Activated CD4-positive, CD25-positive, alpha-beta regulatory T cell treated with anti-CD3 and anti-CD28 coated beads, Interleukin-2, amount 50 U/mL, for 24 hours (primary cell): ENCODE results near the gene EIF3K.

ENCODE experiments used
- ATAC-seq, 2 donors: fragments of 150-1000 bp; cut with Tn5 transposase; one replicate each; pipeline ENCODE4 v1.10.0; 2021; ENCODE audit warnings: mild to moderate bottlenecking in 1 of 2, moderate library complexity in 1 of 2

Gene EIF3K

DNA sequence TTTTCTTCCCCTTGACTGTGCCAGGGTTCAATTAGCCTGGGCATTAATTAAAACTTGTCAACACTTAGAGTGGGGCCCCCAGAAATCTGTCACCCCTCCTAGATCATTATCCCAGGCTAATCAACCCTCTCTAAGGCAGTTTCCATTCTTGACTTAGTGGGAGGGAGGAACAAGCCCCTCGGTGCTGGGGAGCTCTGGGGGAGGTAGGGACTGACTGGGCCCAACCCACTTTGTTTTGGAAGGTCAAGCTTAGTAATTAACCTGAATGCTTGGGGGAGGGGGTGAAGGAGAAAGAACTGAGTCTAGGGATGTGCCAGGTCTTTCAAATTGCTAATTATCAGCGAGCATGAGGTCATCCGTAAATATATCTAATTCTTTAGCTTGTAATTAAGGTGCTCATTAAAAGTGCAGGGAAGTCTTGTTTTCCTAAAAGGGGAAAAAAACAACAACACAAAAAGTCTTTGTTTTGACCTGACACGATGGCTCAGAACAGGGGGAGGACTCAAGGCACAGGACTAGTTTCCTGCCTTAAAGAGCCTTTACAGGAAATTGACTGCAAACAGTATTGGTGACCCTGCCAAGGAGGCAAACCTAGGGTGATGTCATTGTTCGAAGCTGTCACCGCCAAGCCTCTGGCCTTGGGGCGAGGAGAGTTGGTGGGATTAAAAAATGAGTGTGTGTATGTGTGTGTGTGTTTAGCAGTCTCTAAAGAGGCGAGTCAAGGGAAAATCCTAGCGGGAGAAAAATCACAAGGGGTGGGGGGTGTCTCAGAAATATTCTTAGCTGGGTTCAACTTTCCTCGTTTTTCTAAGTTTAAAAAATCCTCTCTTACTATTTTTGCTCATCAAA is 47.9 kb downstream of the EIF3K start:
- peak; percentile 90 to 94 for ATAC-seq

DNA sequence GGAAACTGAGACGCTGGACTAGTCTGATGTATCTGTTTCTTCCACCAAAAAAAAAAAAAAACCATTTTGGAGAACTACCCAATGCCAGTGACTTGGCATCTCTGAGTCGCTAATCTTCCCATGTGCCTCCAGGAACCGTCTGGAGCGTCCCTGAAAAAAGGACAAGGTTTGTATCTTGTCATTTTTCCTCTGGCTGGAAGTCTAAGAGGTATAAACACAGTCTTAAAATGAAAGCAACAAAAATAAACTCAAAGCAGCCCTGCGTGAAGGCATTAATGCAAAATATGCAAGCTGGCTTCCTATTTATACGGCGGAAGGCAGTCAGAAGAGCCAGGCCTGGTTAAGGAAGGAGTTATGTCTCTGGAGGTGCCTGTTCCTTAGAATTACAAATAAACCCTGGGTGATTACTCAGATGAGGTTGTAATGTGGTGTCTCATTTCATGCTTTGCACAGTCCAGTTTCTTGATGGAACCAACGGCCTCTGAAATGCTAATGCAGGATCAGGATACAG is 48.7 kb downstream of the EIF3K start:
- ATAC-seq = no peak

DNA sequence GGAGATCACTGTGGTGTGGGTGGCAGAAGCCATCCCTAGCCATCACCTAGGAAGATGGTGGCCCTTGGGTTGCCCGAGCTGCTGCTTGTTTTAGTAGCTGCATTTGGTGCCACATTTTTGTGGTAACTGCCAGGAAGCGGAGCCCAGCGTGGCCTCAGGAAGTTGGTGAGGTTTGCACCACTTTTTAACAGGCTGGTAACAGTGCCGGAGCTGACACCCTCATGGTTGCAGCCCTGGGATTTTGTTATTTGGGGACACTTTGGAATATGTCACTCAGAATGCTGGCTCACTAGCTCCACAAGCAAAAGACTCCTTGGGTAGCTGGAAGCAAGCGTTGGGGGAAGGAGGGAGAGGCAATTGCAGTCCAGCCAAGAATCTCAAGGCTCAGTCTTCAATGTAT is 50.6 kb downstream of the EIF3K start:
- no peak for ATAC-seq

DNA sequence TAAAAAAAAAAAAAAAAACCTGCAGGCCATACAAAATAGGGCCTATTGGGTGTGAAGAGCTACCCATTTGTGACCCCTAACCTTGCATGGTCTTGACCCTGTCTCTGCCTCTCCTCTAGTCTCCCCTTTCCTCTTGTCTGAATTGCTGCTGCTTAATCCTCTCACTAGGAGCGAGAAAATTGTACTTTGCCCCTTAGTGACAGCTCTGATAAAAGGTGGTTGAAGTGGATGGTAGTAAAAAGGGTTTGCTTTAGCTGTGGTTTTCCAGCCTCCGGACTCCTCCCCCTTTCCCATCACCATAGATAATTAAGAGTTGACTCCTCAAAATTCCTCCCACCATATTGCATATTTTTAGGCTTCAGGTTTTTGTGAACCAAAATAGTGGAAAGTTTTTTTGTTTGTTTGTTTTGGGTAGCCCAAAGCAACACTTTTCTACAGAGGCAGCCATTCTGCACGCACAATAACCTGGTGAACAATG is 52.0 kb downstream of the EIF3K start:
- no peak for ATAC-seq

DNA sequence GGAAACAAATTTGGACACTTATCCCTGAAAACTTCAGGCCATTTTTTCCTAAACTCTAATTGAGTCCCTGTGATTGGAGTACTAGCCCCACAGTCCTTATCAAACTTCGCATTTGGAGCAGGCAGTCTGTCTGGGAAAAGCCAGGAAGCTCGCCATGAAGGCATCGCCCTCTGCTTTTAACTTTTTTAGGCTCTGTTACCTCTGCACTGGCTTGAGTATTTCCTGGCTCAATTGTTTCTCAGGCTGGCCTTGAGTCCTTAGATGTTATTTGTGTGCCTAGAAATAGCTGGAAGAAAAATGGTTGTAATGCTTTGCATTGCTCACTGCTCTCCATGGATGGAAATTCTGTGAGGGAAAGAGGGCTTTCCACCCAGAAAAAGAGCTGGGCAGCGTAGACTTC is 52.7 kb downstream of the EIF3K start:
- ATAC-seq = no peak

DNA sequence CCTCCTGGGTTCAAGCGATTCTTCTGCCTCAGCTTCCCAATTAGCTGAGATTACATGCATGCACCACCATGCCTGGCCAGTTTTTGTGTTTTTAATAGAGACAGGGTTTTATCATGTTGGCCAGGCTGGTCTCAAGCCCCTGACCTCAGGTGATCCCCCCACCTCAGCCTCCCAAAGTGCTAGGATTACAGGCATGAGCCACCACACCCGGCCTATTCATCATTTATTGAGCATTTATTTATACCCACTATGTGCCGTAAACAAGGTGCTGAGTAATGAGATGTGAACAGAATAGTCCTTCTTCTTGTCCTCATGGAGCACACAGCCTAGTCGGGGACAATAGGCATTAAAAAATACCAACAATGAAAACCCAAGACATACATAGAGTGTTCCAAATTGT is 54.0 kb downstream of the EIF3K start:
- ATAC-seq = no peak

DNA sequence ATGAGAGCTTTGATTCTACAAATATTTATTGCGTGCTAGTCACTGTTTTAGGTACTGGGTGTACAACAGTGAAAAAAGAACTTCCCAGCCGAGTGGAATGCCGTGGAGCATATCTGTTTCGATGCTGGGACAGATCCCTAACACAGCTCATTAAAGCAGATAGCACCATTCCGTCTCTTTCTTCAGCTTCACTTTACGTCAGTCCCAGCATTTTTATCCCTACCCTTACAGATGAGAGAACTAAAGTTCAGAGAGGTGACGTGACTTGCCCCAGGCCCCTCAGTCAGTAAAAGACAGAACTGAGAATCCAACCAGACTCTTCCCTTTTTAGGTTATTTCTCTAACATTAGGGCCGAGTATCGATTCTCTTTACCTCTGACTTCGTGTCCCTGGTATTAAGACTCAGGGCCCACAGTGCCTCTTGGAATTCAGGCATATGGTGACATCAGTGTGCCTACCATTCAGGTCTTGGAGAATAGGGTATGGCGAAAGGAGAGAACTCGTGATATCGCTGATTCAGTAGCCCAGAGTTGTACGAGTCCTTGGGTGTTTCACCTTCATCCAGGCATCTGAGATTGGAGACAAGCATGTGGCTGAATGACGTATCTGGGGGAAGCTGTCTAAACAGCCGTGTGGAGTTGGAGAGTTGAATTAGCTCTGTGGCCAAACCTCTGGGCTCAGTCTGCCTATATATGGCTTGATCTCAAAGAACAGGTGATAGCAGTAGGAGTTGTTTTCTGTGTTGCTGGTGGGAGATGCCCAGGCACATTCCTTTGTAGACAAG is 55.6 kb downstream of the EIF3K start:
- no peak for ATAC-seq

DNA sequence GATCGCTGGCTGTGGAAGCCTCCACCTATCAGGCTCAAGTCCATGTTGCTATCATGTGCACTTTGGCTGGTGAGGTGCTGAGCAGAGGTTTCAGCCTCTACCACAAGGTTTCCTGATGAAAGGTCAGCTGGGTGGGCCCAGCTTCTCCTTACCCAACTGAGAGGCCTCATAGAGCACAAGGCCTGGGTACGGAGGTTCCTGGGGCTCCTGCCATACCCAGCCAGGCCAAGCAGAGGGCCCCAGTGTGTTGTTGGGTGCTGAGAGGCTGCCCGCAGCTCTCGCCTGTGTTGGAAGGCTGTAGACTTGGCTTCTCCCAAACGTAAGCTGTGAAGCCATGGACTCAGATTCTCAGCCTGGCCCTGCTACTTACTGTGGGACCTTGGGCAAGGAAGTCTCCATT is 56.6 kb downstream of the EIF3K start:
- ATAC-seq = peak; percentile 29 to 46

DNA sequence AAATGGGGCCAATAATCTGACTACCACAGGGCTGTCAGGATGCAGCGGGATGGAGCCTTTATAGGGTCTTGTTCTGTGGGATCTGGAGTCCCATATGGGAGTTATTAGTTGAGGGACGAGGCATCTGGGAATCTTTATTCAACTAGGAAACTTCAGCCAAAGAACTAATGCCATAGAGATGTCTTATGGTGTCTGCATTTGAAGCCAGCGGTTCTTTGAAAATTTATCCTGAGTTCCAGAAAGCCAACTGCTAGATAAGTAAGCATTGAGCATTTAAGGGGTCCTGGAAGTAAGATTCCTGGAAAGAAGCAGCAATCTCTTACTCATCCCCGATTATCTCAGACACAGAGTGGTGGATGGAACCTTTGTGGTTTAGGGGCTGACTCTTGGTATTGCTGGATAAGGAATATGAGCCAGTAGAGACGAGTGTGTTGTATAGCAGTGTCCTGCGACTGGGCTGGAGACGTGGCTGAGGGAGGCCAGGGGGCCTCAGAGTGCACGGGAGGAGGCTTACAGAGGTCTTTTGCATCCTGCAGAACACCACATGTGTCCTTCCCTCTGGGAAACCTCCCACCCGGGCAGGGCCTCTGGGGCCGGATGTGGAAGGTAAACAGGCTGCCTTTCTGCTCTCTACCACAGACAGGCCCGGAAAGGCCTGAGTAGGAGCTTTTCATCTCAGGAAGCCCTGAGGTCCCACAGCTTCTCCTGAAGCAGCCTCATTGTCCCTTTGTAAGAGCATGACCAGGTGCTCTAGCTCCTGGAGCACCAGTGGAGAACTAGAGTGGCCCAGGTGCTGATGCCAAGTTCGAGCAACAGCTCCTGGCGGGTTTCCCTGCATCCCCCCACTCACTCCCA is 57.3 kb downstream of the EIF3K start:
- ATAC-seq = no peak

DNA sequence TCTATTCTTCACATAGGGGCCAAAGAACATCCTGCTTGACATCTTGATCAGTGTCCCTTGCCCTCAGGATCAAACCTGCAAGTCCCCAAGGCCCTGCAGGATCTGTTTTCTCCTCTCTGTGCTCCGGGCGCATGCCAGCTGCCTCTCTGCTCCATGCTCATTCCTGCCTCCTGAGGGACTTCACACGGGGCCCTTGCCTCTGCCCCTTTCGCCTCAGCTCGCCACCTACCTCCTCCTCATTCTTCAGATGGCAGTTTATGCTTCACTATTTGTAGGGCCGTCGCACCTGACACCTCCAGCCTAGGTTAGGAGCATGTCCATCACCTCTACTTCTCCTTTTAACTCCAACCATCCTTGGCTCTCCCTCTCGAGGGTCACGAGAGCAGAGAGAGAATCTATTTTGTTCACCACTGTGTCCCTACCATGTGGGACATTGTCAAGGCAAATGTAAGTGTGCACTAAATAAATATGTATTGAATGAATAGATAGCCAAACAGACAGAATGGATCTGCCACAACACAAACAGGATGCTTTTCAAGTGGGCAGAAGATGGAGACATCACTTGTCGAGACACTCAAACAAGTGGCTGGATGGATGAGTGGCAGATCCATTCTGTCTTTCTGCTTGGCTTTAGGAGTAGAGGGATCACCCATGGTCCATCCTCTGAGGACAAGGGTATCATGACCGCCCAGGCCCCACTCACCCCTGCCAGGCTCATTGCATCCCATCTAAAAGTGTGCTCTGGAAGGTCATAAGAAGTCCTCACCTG is 58.1 kb downstream of the EIF3K start:
- ATAC-seq = no peak

DNA sequence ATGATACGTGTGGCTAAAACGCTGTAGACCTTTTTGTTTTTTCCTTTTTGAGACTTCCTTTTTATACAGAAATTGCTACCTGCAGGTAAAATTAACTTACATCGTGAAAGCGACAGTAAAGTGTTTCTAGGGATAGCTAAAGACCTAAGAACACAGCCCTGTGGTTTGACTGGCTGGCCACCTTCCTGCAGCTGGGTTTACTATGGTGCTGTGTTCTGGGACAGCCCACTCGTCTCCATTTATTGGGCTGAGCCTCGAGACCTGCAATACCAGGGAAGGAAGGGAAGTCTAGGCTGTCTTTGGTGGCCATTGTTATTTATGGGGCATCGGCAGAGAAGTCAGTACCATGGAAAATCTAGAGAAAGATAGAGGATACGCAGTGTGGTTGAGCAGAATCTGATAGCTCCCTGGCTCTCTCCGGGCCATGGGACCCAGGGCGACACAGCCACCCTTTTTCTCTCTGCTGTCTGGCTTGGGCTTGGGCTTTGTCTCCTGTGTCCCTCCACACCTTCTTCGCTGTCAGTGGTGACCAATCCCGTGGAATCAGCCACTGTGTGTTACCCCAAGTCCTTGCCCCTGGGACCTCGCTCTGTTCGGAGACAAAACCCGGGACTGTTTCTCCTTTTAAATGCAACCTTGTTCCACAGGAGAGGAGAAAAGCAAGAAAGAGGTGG is 59.4 kb downstream of the EIF3K start:
- no peak for ATAC-seq

DNA sequence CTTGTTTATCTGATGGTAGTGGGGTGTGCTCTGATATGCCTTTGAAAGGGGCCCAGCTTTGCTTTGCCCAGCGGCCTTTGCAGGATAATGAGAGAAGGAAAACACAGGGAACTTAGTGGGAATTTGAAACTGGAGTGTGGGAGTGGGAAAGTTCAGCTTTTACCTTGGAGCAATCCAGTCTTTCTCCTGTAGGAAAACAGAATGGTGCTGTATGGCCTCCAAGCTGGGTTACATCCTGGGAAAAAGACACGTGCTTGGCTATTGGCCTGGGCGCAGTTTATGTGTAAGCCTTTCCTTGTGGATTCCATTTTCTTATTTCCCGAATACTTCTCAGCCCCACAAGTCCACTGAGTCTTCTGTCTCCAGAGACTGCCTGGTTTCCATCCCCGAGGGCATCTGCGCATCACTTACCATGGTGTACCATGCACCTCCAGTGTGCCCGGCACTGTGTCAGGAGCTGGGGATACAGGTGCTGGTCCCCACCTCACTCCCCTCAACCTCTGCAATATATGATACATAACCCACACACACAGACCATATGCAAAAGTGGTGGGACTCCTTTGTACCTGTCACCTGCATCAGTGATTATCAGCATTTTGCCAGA is 60.0 kb downstream of the EIF3K start:
- ATAC-seq = no peak

DNA sequence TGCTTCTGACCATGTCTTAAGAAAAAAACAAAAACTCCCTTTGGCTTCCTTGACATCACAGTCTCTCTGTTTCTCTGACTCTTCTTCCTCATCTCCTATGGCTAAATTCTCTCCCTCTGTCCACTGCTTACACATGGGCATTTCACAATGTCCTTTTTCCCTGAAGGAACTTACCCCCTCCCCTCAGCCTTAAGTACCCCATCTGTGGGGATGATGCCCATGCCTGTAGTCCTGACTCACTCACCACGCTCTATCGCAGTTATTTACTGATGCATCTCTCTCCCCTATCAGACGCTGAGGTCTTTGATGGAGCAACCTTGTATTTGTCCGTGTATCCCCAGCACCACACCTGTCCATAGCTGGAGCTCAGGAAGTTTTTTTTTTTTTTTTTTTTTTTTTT is 60.9 kb downstream of the EIF3K start:
- ATAC-seq = no peak

DNA sequence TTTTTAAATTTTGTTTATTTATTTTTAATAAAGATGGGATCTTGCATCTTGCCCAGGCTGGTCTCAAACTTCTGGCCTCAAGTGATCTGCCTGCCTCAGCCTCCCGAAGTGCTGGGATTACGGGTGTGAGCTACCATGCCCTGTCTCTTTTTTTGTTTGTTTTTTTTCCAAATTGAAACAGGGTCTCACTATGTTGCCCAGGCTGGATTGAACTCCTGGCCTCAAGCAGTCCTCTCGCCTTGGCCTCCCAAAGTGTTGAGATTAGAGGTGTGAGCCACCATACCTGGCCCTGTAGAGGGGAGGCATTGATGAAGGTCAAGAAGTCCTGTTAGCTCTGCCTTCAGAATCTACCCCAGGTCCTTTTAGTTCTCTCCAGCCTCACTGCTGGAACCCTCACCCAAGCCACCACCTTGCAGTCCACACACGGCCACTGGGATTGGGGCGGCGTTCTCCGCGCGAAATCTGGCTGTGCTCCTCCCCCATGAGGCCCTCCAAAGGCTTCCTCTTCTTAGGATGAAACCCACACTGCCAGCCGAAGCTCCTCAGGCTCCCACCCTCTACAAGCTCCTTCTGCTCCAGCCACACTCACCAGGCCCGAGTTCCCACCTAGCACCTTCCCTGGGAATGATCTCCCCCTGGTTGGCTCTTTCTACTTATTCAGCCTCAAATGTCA is 63.3 kb downstream of the EIF3K start:
- ATAC-seq = no peak

DNA sequence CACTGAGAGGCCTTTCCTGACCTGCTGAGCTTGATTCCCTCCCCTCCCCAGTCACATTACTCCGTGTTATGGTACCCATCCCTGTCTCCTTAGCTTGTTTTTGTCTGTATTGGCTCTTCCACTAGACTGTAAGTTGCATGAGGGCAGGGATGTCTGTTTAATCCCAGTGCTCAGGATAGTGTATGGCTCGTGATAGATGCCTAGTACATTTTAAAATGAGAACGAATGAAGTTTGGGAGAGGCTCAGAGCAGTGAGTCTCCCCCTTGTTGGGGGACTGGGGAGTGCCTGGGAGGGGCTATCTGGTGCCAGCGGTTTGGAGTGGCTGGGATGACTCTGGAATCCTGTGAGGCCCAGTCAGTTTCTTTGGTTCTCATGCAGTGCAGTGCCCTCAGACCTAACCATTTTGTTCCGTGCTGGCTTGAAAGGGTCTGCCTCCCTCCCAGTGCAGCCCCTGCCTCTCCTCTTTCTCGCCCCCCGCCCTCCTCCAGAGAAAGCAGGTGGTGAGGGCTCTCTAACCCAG is 63.9 kb downstream of the EIF3K start:
- no peak for ATAC-seq

DNA sequence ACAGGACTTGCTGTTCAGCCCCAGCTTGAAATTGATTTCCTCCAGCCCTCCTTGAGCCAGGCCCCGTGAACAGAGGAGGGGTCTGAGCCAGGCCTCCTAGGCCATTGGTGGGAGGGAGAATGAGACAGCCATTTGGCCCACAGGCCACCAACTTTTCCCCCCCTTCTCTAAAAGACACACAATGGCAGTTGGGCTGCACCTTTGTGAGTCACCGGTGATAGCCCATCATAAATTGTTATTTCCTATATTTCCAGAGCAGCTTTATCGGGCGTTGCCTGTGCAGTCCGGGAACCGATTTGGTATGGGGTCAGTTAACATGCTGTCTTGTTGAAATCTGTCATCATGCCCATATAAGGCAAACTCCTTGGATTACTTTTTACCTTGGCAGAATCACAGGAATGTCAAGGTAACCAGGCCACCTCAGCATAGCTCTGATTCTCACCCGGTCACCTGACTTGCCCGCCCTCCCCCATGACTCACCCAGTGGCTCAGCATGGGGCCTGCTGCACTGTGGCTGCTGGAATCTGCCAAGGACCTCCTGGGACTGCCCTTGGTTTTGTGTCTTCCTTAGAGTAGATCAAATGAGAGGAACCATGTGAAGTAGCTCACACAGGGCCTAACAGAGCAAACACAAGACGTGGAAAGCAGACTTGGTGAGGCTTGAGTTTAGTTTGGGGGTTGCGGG is 64.5 kb downstream of the EIF3K start:
- ATAC-seq = peak; percentile 71 to 74

DNA sequence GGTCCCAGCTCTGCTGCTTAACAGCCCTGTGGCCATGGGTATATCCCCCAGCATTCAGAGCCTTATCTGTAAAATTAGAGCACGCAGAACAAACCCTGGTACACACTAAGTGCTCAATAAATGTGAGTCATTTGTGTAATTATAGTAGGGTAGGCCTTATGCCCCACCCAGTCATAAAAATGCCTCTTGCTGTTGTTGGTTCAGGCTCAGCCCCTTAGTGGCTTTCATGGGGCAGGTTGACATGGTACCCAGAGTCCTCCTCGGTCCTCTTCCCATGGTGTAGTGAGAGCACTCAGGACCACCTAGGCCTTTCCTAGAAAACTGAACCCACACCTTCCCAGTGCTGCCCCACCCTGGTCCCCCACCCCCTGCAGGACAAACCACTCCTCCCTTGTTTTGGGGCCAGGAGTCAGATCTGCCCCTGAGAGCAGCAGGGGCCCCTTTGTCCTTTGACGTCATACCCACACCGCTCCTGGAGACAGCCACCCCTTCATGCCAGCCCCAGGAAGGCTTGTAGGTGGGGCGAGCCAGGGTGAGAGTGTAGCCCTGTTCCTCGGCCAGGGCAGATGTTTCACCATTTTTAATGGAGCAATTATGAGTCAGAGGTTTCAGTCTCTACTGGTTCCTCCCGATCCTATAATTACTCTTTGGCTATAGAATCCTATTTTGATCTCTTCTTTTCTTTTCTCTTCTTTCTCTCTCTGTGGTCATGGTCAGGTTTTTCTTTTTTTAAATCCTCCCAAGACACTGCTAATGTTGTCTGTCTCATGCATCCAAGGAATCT is 65.3 kb downstream of the EIF3K start:
- ATAC-seq = peak; percentile 60 to 64

DNA sequence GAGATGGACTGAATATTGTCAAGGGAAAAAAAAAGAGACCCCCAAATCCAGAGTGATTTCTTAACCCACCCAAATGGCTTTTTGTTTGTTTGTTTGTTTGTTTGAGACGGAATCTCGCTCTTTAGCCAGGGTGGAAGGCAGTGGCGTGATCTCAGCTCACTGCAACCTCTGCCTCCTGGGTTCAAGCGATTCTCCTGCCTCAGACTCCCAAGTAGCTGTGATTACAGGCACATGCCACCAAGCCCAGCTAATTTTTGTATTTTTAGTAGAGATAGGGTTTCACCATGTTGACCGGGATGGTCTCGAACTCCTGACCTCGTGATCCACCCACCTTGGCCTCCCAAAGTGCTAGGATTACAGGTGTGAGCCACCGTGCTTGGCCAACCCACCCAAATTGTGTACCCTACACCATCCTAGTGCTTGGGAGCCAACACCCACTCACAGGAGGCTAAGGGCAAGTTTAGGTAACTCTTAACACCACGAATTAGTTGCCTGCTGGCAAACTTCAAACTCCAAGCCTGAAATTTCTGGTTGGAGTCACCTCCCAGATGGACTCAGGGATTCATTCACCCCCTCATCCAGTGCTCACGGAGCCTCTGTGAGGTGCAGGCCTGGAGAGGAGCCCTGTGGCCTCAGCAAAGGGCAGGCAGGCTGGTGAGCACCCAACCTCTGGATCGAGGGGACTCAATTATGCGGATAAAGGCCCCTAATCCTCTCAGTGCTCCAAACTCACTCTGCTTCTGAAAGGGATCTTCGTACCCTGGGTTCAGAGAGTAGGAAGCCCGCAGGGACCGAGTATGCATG is 66.1 kb downstream of the EIF3K start:
- ATAC-seq = no peak
